HL-60 (cell line): Measurements from ENCODE around the gene PLA2G4E.

Experiments used
- DNase-seq, 2 experiments: peaks; one replicate each; pipeline ENCODE4 v3.0.0-alpha.2; 2010 to 2020; ENCODE audit warnings: low read depth in 1 of 2, low spot score in 1 of 2
- H3K27ac ChIP-seq: fragments of 250-450 bp; sonication (Bioruptor Pico); replicated peaks from 2 replicates; pipeline ENCODE4 v1.5.1; 2020; ENCODE audit warnings: mild to moderate bottlenecking, moderate library complexity
- H3K27me3 ChIP-seq: fragments of 250-450 bp; sonication (Bioruptor Pico); 2 replicates; pipeline ENCODE4 v1.5.1; 2021; ENCODE audit warnings: mild to moderate bottlenecking, moderate library complexity; ENCODE audit not compliant: insufficient read depth, poor library complexity, severe bottlenecking
- H3K4me3 ChIP-seq: replicated peaks from 2 replicates; pipeline ENCODE4 v1.5.1; 2011; ENCODE audit warnings: mild to moderate bottlenecking, control low read depth, low read length; ENCODE audit not compliant: insufficient read depth
- GABPA ChIP-seq: IDR thresholded peaks from 2 replicates; pipeline ENCODE4 v1.6.1; 2012; ENCODE audit warnings: low read depth
- POLR2AphosphoS5 ChIP-seq: IDR thresholded peaks from 2 replicates; pipeline ENCODE4 v1.6.1; 2012; ENCODE audit warnings: low read depth
- REST ChIP-seq: IDR thresholded peaks from 2 replicates; pipeline ENCODE4 v1.6.1; 2012; ENCODE audit warnings: low read depth; ENCODE audit not compliant: insufficient replicate concordance
- SPI1 ChIP-seq: IDR thresholded peaks from 2 replicates; pipeline ENCODE4 v1.6.1; 2012; ENCODE audit warnings: low read depth, mild to moderate bottlenecking, borderline replicate concordance
- TF ChIP-seq, protein P1 (sequence below): IDR thresholded peaks from one replicate; pipeline ENCODE4 v1.5.1; 2011; ENCODE audit warnings: low read length, control low read depth, inconsistent platforms; ENCODE audit not compliant: insufficient read depth

The PLA2G4E gene

DNA sequence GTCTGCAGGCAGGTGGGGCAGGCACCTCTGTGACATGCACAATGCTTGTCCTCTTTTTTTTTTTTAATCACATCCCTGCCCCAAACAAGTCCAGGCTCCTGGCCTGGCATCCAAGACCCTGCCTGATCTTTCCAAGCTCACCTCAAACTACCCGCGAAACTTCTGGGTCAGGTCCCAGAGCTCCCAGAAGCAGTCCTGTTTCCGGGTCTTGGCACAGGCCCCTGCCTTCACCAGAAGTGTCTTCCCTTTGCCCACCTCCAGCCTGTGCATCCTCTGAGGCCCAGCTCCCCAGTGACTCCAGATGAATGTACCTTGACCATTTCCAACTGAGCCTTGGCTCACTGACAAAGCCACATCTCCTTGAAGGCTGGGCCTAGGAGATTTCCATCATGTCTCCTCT, 23.0 kb downstream of the PLA2G4E start:
- Histone ChIP-seq H3K27me3 (peaks cover 5% of the 10 kb centered on the region), H3K27ac (no peak overlapping the region), H3K4me3 (no peak overlapping the region)
- no peak for DNase-seq
- TF ChIP-seq REST (no peak), GABPA (no peak), POLR2AphosphoS5 (no peak), SPI1 (no peak)
- TF ChIP-seq, protein P1, sequence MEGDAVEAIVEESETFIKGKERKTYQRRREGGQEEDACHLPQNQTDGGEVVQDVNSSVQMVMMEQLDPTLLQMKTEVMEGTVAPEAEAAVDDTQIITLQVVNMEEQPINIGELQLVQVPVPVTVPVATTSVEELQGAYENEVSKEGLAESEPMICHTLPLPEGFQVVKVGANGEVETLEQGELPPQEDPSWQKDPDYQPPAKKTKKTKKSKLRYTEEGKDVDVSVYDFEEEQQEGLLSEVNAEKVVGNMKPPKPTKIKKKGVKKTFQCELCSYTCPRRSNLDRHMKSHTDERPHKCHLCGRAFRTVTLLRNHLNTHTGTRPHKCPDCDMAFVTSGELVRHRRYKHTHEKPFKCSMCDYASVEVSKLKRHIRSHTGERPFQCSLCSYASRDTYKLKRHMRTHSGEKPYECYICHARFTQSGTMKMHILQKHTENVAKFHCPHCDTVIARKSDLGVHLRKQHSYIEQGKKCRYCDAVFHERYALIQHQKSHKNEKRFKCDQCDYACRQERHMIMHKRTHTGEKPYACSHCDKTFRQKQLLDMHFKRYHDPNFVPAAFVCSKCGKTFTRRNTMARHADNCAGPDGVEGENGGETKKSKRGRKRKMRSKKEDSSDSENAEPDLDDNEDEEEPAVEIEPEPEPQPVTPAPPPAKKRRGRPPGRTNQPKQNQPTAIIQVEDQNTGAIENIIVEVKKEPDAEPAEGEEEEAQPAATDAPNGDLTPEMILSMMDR = no peak

- Histone ChIP-seq H3K27me3 (no peaks in the 10 kb centered on the region), H3K4me3 (no peak overlapping the region), H3K27ac (no peak overlapping the region)
- TF ChIP-seq POLR2AphosphoS5 (no peak), REST (no peak), GABPA (no peak), SPI1 (no peak)
- TF ChIP-seq, protein P1 = no peak
- no peak for DNase-seq
These were observed 23.8 kb downstream of the PLA2G4E start for GRCh38 chr15:41996921-41997592.

- DNase-seq = no peak
- TF ChIP-seq, protein P1 = no peak
- TF ChIP-seq POLR2AphosphoS5 (no peak), GABPA (no peak)
- Histone ChIP-seq H3K27me3 (no peaks in the 10 kb centered on the region), H3K4me3 (no peak overlapping the region), H3K27ac (no peak overlapping the region)
These were observed 24.5 kb downstream of the PLA2G4E start for GRCh38 chr15:41996376-41996775.

DNA sequence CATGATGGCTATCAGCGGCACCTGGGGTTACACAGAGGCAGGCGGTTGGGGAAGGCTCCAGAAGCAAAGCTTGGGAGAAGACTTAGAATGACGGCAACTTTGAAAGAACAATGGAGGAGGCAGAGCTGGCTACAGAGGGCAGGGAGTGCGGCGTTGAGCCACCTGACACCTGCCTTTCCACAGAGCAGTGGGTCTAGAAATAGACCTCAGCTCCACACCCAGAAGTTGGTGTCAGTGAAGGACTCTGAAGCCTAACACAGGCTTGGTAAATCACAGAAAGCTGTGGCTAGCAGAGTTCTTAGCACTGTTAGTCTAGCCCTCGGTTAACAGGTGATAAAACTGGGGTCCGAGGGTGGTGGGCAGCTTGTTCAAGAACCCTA, 25.4 kb downstream of the PLA2G4E start:
- H3K27me3 ChIP-seq = no peaks in the 10 kb centered on the region
- H3K27ac ChIP-seq = no peak overlapping the region
- H3K4me3 ChIP-seq = no peak overlapping the region
- TF ChIP-seq REST (no peak), SPI1 (no peak), GABPA (no peak), POLR2AphosphoS5 (no peak)
- TF ChIP-seq, protein P1 = no peak
- DNase-seq = no peak
